AG08395 (cell line): ENCODE results near the gene ITGB6.
A peak's percentile ranks its signal among the peaks of the same experiment; 100 is the strongest.

Source experiments
- DNase-seq: peaks from one replicate; pipeline ENCODE4 v3.0.0; 2012; ENCODE audit warnings: mixed read lengths, low spot score

ITGB6 gene

GRCh38 chr2:160199683-160200389, at the start of gene ITGB6:
ITGB6 (minus strand) TSS chr2:160200272; CDS start chr2:160200063, 209 bp downstream.
- DNase-seq, result no peak

GRCh38 chr2:160247296-160248035, 47.4 kb upstream of the ITGB6 start:
- no peak for DNase-seq

DNA sequence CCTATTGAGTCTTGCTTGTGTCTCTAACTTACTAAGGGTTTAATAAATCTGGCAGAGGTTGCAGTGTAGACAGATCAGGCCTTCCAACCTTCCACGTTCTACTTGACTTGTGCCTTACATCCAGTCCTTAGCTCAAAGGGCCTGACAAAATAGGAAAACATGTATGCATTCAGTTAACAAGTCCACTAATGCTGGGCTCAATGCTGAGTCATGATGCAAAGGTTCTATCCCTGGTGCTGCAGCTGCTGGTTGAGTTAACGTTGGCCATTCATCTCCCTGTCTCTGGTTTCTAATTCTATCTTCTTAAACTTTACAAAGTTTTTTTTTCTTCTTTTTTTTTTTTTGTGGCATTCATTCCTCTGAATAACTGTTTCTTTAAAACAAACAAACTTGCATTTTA, 46.3 kb upstream of the ITGB6 start:
- DNase-seq, result no peak

DNA sequence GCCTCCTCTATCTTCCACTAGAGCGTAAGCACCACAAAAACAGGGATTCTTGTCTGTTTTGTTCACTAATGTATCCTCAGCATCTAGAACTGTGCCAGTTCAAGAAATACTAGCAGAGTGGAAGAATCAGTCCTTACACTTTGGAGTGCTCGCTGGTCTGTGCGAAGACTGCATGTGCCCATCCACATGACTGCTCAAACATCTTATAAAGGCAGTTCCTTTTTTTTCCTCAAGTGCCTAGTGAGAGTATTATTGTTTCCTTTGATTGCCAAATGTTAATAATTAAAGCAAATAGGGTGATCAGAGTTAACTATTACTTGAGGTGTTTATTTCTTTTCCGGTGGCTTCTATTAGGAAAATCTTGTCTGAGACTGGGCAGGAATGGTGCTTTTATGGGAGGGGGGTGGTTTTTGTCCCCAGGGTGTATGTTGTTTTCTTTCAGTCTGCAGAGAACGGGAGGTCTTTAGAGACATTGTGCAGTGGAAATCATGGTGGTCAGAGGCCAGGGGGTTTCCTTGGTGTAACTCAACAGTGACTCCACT, 45.6 kb upstream of the ITGB6 start:
- no peak for DNase-seq

GRCh38 chr2:160242893-160243564, 43.0 kb upstream of the ITGB6 start:
- DNase-seq, result no peak

GRCh38 chr2:160241251-160242137, 41.4 kb upstream of the ITGB6 start:
- DNase-seq, result peak; percentile 84

DNA sequence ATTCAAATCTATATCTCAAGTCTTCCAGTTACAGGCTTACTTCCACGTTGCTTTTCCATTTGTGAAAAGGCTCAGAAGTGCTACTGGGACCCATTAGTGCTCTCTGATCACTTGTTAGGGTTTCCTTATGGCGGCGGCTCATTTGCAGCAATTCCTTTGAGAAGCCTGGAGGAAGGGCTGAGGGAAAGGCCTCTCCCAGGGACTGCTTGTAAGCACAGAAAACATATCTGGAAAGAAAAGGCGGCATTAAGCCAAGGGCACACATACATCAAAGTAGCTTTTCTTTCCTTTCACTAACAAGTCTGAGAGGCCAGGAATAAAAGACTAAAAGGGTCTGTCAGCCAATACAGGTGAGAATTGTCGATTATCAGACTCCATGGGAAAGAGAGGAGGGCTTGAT, 39.4 kb upstream of the ITGB6 start:
- DNase-seq, result no peak

DNA sequence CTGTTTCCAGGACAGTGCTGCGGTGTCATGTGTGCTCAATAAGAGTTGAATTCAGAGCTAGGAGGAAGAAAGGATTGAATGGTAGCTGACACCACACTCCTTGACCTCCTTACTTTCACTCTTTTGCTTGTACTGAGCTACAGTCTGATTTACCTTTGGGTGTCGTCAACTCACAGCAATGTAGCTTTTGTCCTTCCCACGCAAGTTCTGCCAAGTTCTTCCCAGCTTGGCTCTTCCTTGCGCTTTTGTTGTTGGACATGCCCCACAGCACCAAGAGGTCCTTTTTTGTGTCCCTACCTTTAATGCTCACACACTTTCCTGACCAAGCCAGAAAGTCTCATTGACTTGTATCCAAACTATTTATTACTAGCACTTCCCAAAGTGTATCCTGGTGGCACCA, 38.3 kb upstream of the ITGB6 start:
- no peak for DNase-seq

DNA sequence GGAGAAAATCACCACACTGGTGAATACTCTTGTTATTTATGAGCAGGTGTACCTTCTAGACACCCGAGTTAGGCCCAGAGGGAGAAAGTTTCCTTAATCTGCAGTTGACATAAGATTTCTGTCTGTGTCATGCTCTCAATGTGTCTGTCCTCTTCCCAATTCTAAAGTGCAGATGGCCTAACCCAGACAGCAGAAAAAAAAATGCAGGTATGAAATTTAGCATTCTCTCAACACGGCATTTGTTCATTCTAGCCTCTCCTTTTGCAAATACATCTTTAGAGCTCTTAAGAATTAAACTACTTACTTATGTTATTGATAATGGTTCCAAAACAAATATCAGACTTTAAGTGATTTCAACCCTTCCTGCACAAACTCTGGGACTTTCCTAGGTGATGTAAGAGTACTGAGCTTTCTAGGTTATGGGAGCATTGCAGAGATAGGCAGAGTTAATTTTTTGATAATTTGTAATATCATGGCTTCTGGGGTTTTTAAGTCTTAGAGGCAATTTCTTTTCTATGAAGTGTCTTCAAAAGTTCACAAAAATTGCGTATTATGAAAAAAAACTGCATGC, 32.9 kb upstream of the ITGB6 start:
- DNase-seq, result no peak

- no peak for DNase-seq
Measured at GRCh38 chr2:160229591-160229990, 29.5 kb upstream of the ITGB6 start.

GRCh38 chr2:160228141-160228917, 28.3 kb upstream of the ITGB6 start:
- peak; percentile 51 for DNase-seq

DNA sequence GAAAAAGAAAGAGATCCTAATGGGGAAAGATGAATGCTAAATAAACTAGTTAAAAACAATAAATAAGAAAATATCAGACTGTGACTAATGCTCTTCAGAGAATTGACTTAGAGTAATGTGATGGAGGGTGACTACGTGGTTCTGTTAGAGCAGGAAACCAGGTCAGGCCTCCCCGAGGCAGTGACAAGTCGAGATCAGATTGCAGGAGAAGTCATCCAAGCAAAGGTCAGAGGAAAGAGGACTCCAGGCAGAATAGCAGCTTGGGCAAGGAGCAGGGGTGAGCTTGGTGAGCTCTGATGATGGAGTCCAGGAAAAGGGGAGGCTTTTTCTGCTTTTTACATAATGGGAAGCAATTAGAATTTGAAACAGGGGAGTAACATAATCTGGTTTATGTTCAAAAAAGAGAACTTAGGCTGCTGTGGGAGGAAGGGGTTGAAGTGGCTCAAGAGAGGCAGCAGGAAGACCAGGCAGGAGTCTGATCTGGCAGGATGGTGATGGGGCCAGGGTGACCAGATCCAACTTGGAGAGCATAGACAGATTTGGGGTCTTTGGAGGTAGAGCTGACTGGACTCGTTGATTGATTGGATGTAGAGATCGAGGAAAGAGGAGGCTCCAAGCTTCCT, 27.3 kb upstream of the ITGB6 start:
- peak; percentile 18 for DNase-seq

DNA sequence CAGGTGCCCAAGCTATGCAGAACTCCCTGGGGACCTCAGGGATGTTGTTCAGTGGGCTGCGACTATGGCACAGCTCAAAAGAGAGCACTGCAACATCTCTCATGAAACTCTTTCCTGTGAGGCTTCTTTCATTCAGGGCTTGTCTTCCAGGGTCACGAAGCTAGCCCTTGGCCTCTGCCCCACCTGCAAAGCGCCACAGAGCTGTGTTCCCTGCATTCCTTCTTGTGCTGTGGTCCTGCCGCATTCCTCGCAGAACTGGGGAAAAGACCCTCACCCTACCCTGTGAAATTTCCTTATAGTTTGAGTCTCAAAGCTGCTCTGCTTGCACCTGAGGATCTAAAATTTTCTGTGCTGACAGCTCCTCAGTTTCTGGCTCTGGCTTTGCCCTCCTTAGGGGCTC, 26.3 kb upstream of the ITGB6 start:
- no peak for DNase-seq

GRCh38 chr2:160225722-160226121, 25.6 kb upstream of the ITGB6 start:
- no peak for DNase-seq

DNA sequence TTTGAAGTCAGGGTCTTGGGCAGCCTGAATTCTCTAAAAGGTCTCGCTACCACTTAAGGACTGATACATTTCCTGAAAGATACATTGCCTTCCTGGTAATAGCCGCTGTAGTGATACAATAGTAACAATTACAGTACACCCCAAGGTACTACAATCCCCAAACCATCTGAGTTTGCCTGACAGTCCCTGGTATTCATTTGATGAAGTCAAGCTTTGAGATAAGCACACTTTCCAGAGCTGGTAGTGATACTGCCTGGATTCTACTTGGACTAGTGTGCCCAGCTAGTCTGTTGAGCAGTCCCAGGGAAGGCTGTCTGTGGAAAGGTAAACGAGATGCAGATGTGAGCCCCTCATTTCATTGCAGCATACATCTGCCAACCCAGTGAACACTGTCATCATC, 24.4 kb upstream of the ITGB6 start:
- DNase-seq, result no peak

DNA sequence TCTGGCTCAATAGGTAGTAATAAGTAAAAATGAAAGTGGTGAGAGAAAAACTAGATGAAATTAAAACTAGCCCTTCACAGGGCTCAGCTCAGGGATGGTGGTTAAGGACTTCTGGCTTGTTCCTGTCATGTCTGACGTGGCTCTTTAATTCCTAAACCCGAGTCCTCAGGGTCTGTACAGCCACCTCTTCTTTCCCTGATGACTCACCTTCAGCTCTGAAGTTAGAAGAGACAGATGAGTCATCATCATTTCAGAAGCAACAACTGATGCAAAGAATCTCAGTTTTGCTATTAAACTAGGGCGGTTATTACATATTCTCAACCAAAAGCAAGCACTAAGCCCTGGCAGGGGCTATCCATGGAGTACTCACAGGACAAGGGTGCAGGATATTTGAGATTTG, 24.0 kb upstream of the ITGB6 start:
- DNase-seq, result peak; percentile 92

DNA sequence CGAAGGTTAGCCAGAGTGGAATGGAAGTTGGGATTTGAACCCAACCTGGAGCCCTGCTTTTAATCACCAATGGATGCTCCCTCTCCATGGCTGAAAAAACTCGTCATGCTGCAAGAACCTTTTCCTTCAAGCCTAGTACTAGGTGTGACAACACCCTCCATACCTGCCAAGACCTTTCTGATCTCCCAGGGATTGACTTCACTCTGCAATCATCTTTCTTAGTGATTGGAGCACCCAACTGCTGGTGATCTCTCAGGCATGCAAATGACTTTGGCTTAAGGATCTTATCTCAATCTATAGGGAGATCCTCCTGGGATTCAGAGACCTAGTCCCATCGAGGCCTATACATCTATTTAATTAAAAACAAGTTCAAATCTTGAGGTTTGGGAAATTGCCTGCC, 23.5 kb upstream of the ITGB6 start:
- no peak for DNase-seq

- DNase-seq, result no peak
Measured at GRCh38 chr2:160222546-160223283, 22.6 kb upstream of the ITGB6 start.
